HepG2 (cell line): Measurements from ENCODE around the gene RIBC1. TPM values are rescaled to one million over a fixed set of nuclear protein-coding genes. Genes with fewer than 3 reads are reported as not detected.

Source experiments
- ELF3 ChIP-seq: IDR thresholded peaks from 2 replicates; pipeline ENCODE4 v1.6.1; 2016; ENCODE audit warnings: missing genetic modification reagents, missing compliant biosample characterization
- MAFF ChIP-seq: IDR thresholded peaks from 2 replicates; pipeline ENCODE4 v1.6.1; 2011; ENCODE audit warnings: low read depth, low read length, improper control_type of control experiment
- MED1 ChIP-seq: sonication (generic); formaldehyde crosslinking; IDR thresholded peaks from 2 replicates; pipeline ENCODE4 v1.4.0; 2020; ENCODE audit warnings: missing genetic modification reagents
- MTA3 ChIP-seq: sonication (generic); formaldehyde crosslinking; IDR thresholded peaks from 2 replicates; pipeline ENCODE4 v1.4.0; 2020; ENCODE audit warnings: missing genetic modification reagents
- NR2C2 ChIP-seq: sonication (generic); formaldehyde crosslinking; IDR thresholded peaks from 2 replicates; pipeline ENCODE4 v1.4.0; 2020; ENCODE audit warnings: missing genetic modification reagents, mild to moderate bottlenecking, moderate library complexity, borderline replicate concordance
- PCBP1 ChIP-seq: fragments of 200-400 bp; formaldehyde crosslinking; IDR thresholded peaks from 2 replicates; pipeline ENCODE4 v1.6.1; 2017; ENCODE audit warnings: mild to moderate bottlenecking, low read depth, low read length, borderline replicate concordance
- POLR2G ChIP-seq: fragments of 200-400 bp; formaldehyde crosslinking; IDR thresholded peaks from 2 replicates; pipeline ENCODE4 v1.6.1; 2018; ENCODE audit warnings: mild to moderate bottlenecking, low read depth, low read length, moderate library complexity
- TBX2 ChIP-seq: sonication (generic); formaldehyde crosslinking; IDR thresholded peaks from 2 replicates; pipeline ENCODE4 v1.5.0; 2020; ENCODE audit warnings: missing genetic modification reagents, mild to moderate bottlenecking, borderline replicate concordance
- ZNF572 ChIP-seq: sonication (generic); formaldehyde crosslinking; IDR thresholded peaks from 2 replicates; pipeline ENCODE4 v1.5.1; 2020; ENCODE audit warnings: mild to moderate bottlenecking, missing genetic modification reagents
- polyA plus RNA-seq, 8 experiments: library from polyadenylated mRNA; depleted of rRNA in 3 of 8; stranded (reverse) in 7 of 8; unstranded in 1 of 8; fragments of >200 nt; fragmentation: Illumina TruSeq in 4 of 8; extraction: Trizol in 4 of 8; gene quantifications; 2 replicates each; pipeline versions ENCODE4 v1.2.1 to v1.2.3, GENCODE V29; 2011 to 2016; ENCODE audit warnings: low read depth in 4 of 8, missing spikeins in 1 of 8, mixed read lengths in 1 of 8; ENCODE audit not compliant: insufficient read depth in 1 of 8
- total RNA-seq, 5 experiments: library from RNA; depleted of rRNA; stranded (reverse); fragments of >200 nt; fragmentation: Illumina TruSeq; extraction: Trizol; gene quantifications; 2 replicates each; pipeline ENCODE4 v1.2.3, GENCODE V29; 2016; ENCODE audit warnings: low read depth in 1 of 5
- TF ChIP-seq, protein P1 (sequence below): sonication (generic); formaldehyde crosslinking; IDR thresholded peaks from 2 replicates; pipeline ENCODE4 v1.4.0; 2020; ENCODE audit warnings: missing genetic modification reagents, borderline replicate concordance
- TF ChIP-seq, protein P2 (sequence below): sonication (generic); formaldehyde crosslinking; IDR thresholded peaks from 2 replicates; pipeline ENCODE4 v1.8.0; 2022; ENCODE audit warnings: missing genetic modification reagents, low read depth, mild to moderate bottlenecking, borderline replicate concordance
- TF ChIP-seq, protein P3 (sequence below): sonication (generic); formaldehyde crosslinking; IDR thresholded peaks from 2 replicates; pipeline ENCODE4 v1.5.1; 2020; ENCODE audit warnings: missing genetic modification reagents, mild to moderate bottlenecking, borderline replicate concordance
- TF ChIP-seq, protein P4 (sequence below): sonication (generic); formaldehyde crosslinking; IDR thresholded peaks from 2 replicates; pipeline ENCODE4 v1.4.0; 2020; ENCODE audit warnings: missing genetic modification reagents
- TF ChIP-seq, protein P5 (sequence below): sonication (generic); formaldehyde crosslinking; IDR thresholded peaks from 2 replicates; pipeline ENCODE4 v1.4.0; 2020; ENCODE audit warnings: low read depth, missing genetic modification reagents

Gene RIBC1
- total and polyA plus RNA-seq, 2 of the 13 experiments (the other 11 are each of a cell fraction or from before 2014, with no cell fraction given), result 0.55 TPM; not detected in 1

DNA sequence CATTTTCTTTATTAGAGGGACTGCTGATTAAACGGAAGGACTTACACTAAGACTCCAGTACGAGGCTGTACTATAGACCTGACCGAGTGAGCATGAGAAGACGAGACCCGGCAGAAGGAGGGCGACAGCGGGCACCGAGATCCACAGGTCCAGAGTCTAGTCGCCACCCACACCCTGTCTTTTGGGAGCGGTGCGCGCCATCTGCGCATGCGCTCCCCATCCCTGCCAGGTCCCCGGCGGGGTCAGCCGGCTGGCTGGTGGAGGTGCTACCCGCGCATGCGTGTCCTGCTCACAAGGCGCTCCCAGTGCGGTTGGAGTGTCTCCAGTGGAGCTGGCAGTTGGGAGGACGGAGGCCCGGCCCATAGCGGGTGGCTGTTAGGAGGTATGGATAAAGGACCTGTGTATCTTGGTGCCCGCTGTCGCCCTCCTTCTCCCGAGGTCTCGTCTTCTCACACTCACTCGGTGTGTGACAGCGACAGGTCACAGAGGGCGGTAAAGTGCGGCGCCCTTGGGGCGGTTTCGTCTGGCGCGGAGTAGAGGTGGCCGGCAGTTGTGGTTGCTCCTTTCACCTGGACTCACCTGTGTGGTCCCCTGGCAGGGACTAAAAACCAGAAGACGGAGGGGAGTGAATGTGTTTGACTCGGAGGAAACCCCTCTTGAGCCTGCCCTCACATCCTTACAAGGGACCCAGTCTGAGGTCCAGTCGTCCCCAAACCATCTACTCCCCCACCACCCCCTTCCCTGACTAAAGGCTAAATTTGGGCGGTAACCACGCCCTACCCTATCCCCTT lies 19.1 kb downstream of the RIBC1 start (continued):
- TF ChIP-seq, protein P1, sequence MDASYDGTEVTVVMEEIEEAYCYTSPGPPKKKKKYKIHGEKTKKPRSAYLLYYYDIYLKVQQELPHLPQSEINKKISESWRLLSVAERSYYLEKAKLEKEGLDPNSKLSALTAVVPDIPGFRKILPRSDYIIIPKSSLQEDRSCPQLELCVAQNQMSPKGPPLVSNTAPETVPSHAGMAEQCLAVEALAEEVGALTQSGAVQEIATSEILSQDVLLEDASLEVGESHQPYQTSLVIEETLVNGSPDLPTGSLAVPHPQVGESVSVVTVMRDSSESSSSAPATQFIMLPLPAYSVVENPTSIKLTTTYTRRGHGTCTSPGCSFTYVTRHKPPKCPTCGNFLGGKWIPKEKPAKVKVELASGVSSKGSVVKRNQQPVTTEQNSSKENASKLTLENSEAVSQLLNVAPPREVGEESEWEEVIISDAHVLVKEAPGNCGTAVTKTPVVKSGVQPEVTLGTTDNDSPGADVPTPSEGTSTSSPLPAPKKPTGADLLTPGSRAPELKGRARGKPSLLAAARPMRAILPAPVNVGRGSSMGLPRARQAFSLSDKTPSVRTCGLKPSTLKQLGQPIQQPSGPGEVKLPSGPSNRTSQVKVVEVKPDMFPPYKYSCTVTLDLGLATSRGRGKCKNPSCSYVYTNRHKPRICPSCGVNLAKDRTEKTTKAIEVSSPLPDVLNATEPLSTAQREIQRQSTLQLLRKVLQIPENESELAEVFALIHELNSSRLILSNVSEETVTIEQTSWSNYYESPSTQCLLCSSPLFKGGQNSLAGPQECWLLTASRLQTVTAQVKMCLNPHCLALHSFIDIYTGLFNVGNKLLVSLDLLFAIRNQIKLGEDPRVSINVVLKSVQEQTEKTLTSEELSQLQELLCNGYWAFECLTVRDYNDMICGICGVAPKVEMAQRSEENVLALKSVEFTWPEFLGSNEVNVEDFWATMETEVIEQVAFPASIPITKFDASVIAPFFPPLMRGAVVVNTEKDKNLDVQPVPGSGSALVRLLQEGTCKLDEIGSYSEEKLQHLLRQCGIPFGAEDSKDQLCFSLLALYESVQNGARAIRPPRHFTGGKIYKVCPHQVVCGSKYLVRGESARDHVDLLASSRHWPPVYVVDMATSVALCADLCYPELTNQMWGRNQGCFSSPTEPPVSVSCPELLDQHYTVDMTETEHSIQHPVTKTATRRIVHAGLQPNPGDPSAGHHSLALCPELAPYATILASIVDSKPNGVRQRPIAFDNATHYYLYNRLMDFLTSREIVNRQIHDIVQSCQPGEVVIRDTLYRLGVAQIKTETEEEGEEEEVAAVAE (CRISPR knock-in tag), result no peak
- no peak for TF ChIP-seq ZNF572 (CRISPR knock-in tag)
- TF ChIP-seq, protein P2, sequence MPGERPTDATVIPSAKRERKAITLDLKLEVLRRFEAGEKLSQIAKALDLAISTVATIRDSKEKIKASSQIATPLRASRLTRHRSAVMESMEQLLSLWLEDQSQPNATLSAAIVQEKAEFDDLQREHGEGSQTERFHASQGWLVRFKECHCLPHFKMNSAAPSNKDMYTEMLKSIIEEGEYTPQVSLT (CRISPR knock-in tag), result no peak
- TF ChIP-seq, protein P3, sequence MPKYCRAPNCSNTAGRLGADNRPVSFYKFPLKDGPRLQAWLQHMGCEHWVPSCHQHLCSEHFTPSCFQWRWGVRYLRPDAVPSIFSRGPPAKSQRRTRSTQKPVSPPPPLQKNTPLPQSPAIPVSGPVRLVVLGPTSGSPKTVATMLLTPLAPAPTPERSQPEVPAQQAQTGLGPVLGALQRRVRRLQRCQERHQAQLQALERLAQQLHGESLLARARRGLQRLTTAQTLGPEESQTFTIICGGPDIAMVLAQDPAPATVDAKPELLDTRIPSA (CRISPR knock-in tag), result no peak
- no peak for TF ChIP-seq PCBP1
- TF ChIP-seq POLR2G, result 0 out of 2 replicates have a peak, but pooled peaks have one; percentile 28
- TF ChIP-seq MAFF, result no peak
- peak; percentile 38; the same call in 1 of the 2 replicates for TF ChIP-seq TBX2 (CRISPR knock-in tag)
- TF ChIP-seq, protein P4, sequence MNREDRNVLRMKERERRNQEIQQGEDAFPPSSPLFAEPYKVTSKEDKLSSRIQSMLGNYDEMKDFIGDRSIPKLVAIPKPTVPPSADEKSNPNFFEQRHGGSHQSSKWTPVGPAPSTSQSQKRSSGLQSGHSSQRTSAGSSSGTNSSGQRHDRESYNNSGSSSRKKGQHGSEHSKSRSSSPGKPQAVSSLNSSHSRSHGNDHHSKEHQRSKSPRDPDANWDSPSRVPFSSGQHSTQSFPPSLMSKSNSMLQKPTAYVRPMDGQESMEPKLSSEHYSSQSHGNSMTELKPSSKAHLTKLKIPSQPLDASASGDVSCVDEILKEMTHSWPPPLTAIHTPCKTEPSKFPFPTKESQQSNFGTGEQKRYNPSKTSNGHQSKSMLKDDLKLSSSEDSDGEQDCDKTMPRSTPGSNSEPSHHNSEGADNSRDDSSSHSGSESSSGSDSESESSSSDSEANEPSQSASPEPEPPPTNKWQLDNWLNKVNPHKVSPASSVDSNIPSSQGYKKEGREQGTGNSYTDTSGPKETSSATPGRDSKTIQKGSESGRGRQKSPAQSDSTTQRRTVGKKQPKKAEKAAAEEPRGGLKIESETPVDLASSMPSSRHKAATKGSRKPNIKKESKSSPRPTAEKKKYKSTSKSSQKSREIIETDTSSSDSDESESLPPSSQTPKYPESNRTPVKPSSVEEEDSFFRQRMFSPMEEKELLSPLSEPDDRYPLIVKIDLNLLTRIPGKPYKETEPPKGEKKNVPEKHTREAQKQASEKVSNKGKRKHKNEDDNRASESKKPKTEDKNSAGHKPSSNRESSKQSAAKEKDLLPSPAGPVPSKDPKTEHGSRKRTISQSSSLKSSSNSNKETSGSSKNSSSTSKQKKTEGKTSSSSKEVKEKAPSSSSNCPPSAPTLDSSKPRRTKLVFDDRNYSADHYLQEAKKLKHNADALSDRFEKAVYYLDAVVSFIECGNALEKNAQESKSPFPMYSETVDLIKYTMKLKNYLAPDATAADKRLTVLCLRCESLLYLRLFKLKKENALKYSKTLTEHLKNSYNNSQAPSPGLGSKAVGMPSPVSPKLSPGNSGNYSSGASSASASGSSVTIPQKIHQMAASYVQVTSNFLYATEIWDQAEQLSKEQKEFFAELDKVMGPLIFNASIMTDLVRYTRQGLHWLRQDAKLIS (CRISPR knock-in tag), result no peak
- TF ChIP-seq ELF3 (CRISPR knock-in tag), result no peak
- TF ChIP-seq MTA3 (CRISPR knock-in tag), result no peak
- no peak for TF ChIP-seq MED1 (CRISPR knock-in tag)
- no peak for TF ChIP-seq NR2C2
- TF ChIP-seq, protein P5, sequence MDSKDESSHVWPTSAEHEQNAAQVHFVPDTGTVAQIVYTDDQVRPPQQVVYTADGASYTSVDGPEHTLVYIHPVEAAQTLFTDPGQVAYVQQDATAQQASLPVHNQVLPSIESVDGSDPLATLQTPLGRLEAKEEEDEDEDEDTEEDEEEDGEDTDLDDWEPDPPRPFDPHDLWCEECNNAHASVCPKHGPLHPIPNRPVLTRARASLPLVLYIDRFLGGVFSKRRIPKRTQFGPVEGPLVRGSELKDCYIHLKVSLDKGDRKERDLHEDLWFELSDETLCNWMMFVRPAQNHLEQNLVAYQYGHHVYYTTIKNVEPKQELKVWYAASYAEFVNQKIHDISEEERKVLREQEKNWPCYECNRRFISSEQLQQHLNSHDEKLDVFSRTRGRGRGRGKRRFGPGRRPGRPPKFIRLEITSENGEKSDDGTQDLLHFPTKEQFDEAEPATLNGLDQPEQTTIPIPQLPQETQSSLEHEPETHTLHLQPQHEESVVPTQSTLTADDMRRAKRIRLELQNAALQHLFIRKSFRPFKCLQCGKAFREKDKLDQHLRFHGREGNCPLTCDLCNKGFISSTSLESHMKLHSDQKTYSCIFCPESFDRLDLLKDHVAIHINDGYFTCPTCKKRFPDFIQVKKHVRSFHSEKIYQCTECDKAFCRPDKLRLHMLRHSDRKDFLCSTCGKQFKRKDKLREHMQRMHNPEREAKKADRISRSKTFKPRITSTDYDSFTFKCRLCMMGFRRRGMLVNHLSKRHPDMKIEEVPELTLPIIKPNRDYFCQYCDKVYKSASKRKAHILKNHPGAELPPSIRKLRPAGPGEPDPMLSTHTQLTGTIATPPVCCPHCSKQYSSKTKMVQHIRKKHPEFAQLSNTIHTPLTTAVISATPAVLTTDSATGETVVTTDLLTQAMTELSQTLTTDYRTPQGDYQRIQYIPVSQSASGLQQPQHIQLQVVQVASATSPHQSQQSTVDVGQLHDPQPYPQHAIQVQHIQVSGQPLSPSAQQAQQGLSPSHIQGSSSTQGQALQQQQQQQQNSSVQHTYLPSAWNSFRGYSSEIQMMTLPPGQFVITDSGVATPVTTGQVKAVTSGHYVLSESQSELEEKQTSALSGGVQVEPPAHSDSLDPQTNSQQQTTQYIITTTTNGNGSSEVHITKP (CRISPR knock-in tag), result no peak
